Measurements from ENCODE around the gene CCT8. TPM values are rescaled to one million over a fixed set of nuclear protein-coding genes. Genes with fewer than 3 reads are reported as not detected.

The CCT8 gene
- total RNA-seq, 1 donor, result 172 TPM

DNA sequence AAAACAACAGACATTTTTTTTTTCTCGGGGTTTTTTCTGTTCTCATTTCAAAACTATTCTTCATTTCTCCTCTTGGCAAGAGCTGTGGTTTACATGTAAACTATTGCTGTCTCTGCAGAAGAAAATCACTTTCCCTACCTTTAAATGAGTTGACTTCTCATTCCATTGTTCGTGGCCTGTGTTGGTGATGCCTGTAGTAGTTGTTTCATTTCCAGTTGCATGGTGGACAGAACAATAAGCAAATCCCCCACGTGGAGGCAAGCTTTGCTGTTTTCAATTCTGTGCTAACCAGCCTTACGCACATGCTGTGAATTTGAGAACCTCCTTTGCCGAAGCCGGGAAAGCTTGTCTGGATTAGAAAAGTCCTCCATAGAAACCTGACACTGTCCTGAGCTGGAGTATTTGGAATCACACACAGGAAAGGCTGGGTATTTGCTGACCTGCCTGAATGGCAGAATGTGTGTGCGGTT is 30.8 kb upstream of the CCT8 start:
- no peak for TF ChIP-seq CTCF (IDR thresholded peaks at IDR 0.05; ENCODE audit: insufficient read depth, low read length)
- DNase-seq (ENCODE audit: low read depth), result no peak
- H3K4me3 ChIP-seq (ENCODE audit: low read depth, low read length), result no peak overlapping the region

- no peak overlapping the region for H3K4me3 ChIP-seq (ENCODE audit: low read depth, low read length)
- no peak for TF ChIP-seq CTCF (IDR thresholded peaks at IDR 0.05; ENCODE audit: insufficient read depth, low read length)
- DNase-seq (ENCODE audit: low read depth), result no peak
These were observed 29.4 kb upstream of the CCT8 start for GRCh38 chr21:29102791-29103257.

GRCh38 chr21:29098156-29098555 is 24.7 kb upstream of the CCT8 start:
- DNase-seq (ENCODE audit: low read depth), result peak; percentile 57
- TF ChIP-seq CTCF (IDR thresholded peaks at IDR 0.05; ENCODE audit: insufficient read depth, low read length), result no peak
- no peak overlapping the region for H3K4me3 ChIP-seq (ENCODE audit: low read depth, low read length)

- TF ChIP-seq CTCF (IDR thresholded peaks at IDR 0.05; ENCODE audit: insufficient read depth, low read length), result no peak
- H3K4me3 ChIP-seq (ENCODE audit: low read depth, low read length), result no peak overlapping the region
- DNase-seq (ENCODE audit: low read depth), result no peak
These were observed 23.0 kb upstream of the CCT8 start for GRCh38 chr21:29096218-29097015.

GRCh38 chr21:29092102-29092959 is 18.9 kb upstream of the CCT8 start:
- DNase-seq (ENCODE audit: low read depth), result peak; percentile 68
- no peak overlapping the region for H3K4me3 ChIP-seq (ENCODE audit: low read depth, low read length)
- TF ChIP-seq CTCF (IDR thresholded peaks at IDR 0.05; ENCODE audit: insufficient read depth, low read length), result peak; percentile 10

DNA sequence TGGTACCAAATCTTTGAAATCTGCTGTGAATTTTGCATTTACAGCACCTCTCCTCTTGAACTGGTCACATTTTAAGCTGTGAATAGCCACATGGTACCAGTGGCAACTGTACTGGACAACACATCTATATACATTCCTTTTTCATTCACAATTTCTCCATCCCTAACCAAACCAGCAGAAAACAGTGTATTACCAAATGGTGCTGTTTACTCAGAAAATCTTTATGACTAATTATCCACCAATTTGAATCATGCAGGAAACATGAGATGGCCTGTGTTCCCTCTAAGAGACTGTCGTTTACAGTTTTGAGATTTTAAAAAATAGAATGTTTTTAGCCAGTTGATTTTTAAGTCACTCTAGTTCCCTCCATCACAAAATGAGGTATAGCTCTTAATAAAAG is 17.6 kb upstream of the CCT8 start:
- TF ChIP-seq CTCF (IDR thresholded peaks at IDR 0.05; ENCODE audit: insufficient read depth, low read length), result no peak
- peak; percentile 69 for DNase-seq (ENCODE audit: low read depth)
- no peak overlapping the region for H3K4me3 ChIP-seq (ENCODE audit: low read depth, low read length)
